ENCODE data around the gene S100A2.

DNA sequence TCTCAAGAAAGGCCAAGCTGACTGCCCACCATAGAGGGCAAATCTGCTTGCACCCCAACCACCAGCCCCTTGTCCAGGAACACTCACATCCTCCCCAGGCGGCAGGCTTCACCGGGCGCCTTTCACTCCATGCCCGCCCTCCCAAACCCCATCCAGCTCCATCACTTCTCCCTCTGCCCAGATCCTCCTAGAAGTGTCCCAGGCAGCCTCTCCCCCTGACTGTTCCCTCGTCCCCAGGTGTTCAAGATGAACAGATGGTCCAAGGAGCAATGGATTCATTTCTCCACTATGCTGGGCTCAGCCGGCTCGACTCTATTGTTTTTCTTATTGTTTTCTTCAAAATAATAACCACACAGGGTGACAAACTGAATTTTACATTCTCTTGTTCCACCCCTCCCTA, 52.0 kb downstream of the S100A2 start:
- TF ChIP-seq, protein P1, sequence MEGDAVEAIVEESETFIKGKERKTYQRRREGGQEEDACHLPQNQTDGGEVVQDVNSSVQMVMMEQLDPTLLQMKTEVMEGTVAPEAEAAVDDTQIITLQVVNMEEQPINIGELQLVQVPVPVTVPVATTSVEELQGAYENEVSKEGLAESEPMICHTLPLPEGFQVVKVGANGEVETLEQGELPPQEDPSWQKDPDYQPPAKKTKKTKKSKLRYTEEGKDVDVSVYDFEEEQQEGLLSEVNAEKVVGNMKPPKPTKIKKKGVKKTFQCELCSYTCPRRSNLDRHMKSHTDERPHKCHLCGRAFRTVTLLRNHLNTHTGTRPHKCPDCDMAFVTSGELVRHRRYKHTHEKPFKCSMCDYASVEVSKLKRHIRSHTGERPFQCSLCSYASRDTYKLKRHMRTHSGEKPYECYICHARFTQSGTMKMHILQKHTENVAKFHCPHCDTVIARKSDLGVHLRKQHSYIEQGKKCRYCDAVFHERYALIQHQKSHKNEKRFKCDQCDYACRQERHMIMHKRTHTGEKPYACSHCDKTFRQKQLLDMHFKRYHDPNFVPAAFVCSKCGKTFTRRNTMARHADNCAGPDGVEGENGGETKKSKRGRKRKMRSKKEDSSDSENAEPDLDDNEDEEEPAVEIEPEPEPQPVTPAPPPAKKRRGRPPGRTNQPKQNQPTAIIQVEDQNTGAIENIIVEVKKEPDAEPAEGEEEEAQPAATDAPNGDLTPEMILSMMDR (IDR thresholded peaks at IDR 0.05; ENCODE audit: insufficient read depth, low read length), result no peak
- TF ChIP-seq POLR2AphosphoS5 (IDR thresholded peaks at IDR 0.05; ENCODE audit: low read depth), result no peak
- TF ChIP-seq GABPA (IDR thresholded peaks at IDR 0.05; ENCODE audit: low read depth), result no peak
- TF ChIP-seq, protein P2, sequence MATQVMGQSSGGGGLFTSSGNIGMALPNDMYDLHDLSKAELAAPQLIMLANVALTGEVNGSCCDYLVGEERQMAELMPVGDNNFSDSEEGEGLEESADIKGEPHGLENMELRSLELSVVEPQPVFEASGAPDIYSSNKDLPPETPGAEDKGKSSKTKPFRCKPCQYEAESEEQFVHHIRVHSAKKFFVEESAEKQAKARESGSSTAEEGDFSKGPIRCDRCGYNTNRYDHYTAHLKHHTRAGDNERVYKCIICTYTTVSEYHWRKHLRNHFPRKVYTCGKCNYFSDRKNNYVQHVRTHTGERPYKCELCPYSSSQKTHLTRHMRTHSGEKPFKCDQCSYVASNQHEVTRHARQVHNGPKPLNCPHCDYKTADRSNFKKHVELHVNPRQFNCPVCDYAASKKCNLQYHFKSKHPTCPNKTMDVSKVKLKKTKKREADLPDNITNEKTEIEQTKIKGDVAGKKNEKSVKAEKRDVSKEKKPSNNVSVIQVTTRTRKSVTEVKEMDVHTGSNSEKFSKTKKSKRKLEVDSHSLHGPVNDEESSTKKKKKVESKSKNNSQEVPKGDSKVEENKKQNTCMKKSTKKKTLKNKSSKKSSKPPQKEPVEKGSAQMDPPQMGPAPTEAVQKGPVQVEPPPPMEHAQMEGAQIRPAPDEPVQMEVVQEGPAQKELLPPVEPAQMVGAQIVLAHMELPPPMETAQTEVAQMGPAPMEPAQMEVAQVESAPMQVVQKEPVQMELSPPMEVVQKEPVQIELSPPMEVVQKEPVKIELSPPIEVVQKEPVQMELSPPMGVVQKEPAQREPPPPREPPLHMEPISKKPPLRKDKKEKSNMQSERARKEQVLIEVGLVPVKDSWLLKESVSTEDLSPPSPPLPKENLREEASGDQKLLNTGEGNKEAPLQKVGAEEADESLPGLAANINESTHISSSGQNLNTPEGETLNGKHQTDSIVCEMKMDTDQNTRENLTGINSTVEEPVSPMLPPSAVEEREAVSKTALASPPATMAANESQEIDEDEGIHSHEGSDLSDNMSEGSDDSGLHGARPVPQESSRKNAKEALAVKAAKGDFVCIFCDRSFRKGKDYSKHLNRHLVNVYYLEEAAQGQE (IDR thresholded peaks at IDR 0.05; ENCODE audit: insufficient replicate concordance, low read depth), result no peak

All from HL-60 (cell line).